ENCODE measurements around the gene GALNT14. TPM values are rescaled to one million over a fixed set of nuclear protein-coding genes. Genes with fewer than 3 reads are reported as not detected.

Gene GALNT14
- total and polyA plus RNA-seq, 2 of the 8 experiments (the other 6 are each of a cell fraction or from before 2014, with no cell fraction given) = 13.0 to 13.7 TPM

DNA sequence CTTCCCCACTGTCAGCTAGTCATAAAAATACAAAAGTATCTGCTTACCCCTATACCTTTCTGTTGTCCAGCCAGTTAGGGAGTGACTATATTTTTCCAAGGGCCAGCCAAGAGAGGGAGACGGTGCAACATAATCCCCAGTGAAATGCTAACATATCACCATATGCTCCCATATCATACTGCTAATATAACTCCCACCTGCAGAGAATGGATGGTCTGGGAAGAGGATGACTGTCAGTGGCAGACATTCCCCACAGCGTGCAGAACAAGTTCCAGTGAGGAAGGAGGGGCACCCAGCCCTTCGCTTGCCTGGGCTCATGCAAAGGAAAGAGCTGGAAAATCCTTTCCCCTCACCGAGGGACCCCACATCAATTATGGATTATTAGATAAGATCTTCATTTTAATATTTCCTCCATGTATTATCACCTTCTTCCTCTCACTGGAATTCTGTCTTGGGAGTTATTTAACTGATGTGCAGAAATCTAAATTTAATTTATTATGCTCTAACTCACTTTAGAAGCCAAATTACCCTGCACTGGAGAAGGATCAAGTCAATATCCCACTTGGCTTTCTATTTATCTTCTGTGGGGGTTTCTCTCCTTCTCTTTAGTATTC is 135.6 kb downstream of the GALNT14 start:
- no peak for FAIRE-seq
- WGBS, 2 experiments (ENCODE audit: extremely low coverage in 1 of 2, insufficient coverage in 1 of 2, insufficient read length in 1 of 2, insufficient replicate concordance in 2 of 2, low coverage in 1 of 2, low lambda C conversion rate in 2 of 2, missing lambda C conversion rate in 1 of 2) = 80% methylated on average over 4 of the region's 4 CpGs; no CpG with 5 or more reads in 1 of the 2 experiments

More for the DNA sequence above, 135.6 kb downstream of the GALNT14 start:
- H2BK120ac ChIP-seq (replicated peaks; ENCODE audit: low read depth, low read length) = no peak overlapping the region
- no peak overlapping the region for H3K23ac ChIP-seq (ENCODE audit: insufficient read length)
- H3K4me2 ChIP-seq (ENCODE audit: insufficient read depth in 1 of 2, low read depth in 2 of 2, low read length in 2 of 2) = no peak overlapping the region
- no peak overlapping the region for H3K14ac ChIP-seq (ENCODE audit: insufficient read length)
- H3K9ac ChIP-seq (replicated peaks in 1 of 4; ENCODE audit: extremely low read depth in 1 of 4, low read depth in 3 of 4, low read length in 3 of 4) = no peak overlapping the region
- no peak overlapping the region for H3K18ac ChIP-seq (ENCODE audit: extremely low read depth, low read length)
- H3K4me1 ChIP-seq (replicated peaks in 1 of 4; ENCODE audit: control insufficient read depth in 3 of 4, insufficient read depth in 4 of 4, low read length in 3 of 4) = no peaks in the 10 kb centered on the region
- no peak for DNase-seq (ENCODE audit: low read depth in 1 of 2, low spot score in 2 of 2)
- ChIA-PET CTCF (ENCODE audit: partially characterized antibody) (interaction anchor here (1.0 kb wide), 1 partner anchor 16 kb away, joined by 3 read pairs; no protein-coding TSS in a partner anchor), POLR2A (ENCODE audit: partially characterized antibody) (no interaction called here)
- H3K27me3 ChIP-seq (replicated peaks in 1 of 4; ENCODE audit: control insufficient read depth in 3 of 4, extremely low read depth in 1 of 4, insufficient read depth in 3 of 4, low read length in 3 of 4) = no peaks in the 10 kb centered on the region
- H3K23me2 ChIP-seq (ENCODE audit: low read depth, low read length) = no peaks in the 10 kb centered on the region
- H3K4me3 ChIP-seq (ENCODE audit: extremely low read depth in 1 of 4, insufficient read depth in 2 of 4, low read depth in 3 of 4, low read length in 4 of 4) = no peak overlapping the region
- no peak overlapping the region for H2BK20ac ChIP-seq (ENCODE audit: low read length)
- no peaks in the 10 kb centered on the region for H4K20me1 ChIP-seq (replicated peaks in 1 of 2; ENCODE audit: control insufficient read depth in 1 of 2, insufficient read depth in 2 of 2, low read length in 2 of 2)
- no peaks in the 10 kb centered on the region for H3K9me3 ChIP-seq (ENCODE audit: insufficient read depth in 2 of 2, low read depth in 1 of 2, low read length in 1 of 2)
- H2BK12ac ChIP-seq (ENCODE audit: low read depth, low read length) = no peak overlapping the region
- H3K79me2 ChIP-seq (ENCODE audit: control insufficient read depth in 1 of 2, insufficient read depth in 2 of 2, low read length in 2 of 2) = no peaks in the 10 kb centered on the region
- H3K56ac ChIP-seq (replicated peaks; ENCODE audit: insufficient read length, low read depth, low read length) = no peak overlapping the region
- no peak overlapping the region for H2AFZ ChIP-seq (ENCODE audit: low read length)
- H3K27ac ChIP-seq (ENCODE audit: low read depth, low read length) = no peak overlapping the region
- H2BK15ac ChIP-seq (ENCODE audit: low read length) = no peak overlapping the region
- H4K8ac ChIP-seq (ENCODE audit: extremely low read depth, insufficient read depth, low read length) = no peak overlapping the region
- no peak overlapping the region for H4K5ac ChIP-seq (ENCODE audit: insufficient read length, low read depth, low read length)
- H2BK5ac ChIP-seq (ENCODE audit: low read depth, low read length) = no peak overlapping the region
- H3K36me3 ChIP-seq (ENCODE audit: control insufficient read depth in 2 of 4, insufficient read depth in 4 of 4, low read length in 3 of 4) = no peaks in the 10 kb centered on the region
- no peak overlapping the region for H4K91ac ChIP-seq (replicated peaks; ENCODE audit: insufficient read length, low read length)
- no peak overlapping the region for H2AK5ac ChIP-seq (ENCODE audit: low read depth, low read length)
- H3K4ac ChIP-seq (replicated peaks; ENCODE audit: insufficient read length, low read depth, low read length) = no peak overlapping the region
- H3K79me1 ChIP-seq (ENCODE audit: low read depth, low read length) = no peaks in the 10 kb centered on the region
- no peak for TF ChIP-seq POU5F1 (IDR thresholded peaks at IDR 0.05; ENCODE audit: low read depth, low read length)
- TF ChIP-seq EP300 (IDR thresholded peaks at IDR 0.05; ENCODE audit: borderline replicate concordance in 1 of 2, low read depth in 2 of 2, low read length in 2 of 2) = no peak
- TF ChIP-seq, protein P1, sequence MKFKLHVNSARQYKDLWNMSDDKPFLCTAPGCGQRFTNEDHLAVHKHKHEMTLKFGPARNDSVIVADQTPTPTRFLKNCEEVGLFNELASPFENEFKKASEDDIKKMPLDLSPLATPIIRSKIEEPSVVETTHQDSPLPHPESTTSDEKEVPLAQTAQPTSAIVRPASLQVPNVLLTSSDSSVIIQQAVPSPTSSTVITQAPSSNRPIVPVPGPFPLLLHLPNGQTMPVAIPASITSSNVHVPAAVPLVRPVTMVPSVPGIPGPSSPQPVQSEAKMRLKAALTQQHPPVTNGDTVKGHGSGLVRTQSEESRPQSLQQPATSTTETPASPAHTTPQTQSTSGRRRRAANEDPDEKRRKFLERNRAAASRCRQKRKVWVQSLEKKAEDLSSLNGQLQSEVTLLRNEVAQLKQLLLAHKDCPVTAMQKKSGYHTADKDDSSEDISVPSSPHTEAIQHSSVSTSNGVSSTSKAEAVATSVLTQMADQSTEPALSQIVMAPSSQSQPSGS (IDR thresholded peaks at IDR 0.05; ENCODE audit: low read length) = no peak
- no peak for TF ChIP-seq FOSL1 (IDR thresholded peaks at IDR 0.05; ENCODE audit: insufficient read depth, low read depth, low read length)
- no peak for TF ChIP-seq CHD1 (IDR thresholded peaks at IDR 0.05; ENCODE audit: low read depth, low read length)
- TF ChIP-seq NRF1 (IDR thresholded peaks at IDR 0.05; ENCODE audit: low read depth, low read length) = no peak
- TF ChIP-seq E2F6 (IDR thresholded peaks at IDR 0.05) = no peak
- no peak for TF ChIP-seq ZNF274 (IDR thresholded peaks at IDR 0.05; ENCODE audit: borderline replicate concordance, extremely low read depth, low read length)
- TF ChIP-seq SP4 (IDR thresholded peaks at IDR 0.05; ENCODE audit: low read length) = no peak
- no peak for TF ChIP-seq CREB1 (IDR thresholded peaks at IDR 0.05)
- TF ChIP-seq SUZ12 (IDR thresholded peaks at IDR 0.05; ENCODE audit: low read length) = no peak
- TF ChIP-seq MAFK (IDR thresholded peaks at IDR 0.05; ENCODE audit: low read depth, low read length) = no peak

Data from H1 (cell line).